HepG2 (cell line): ENCODE measurements around the gene CD300LG. TPM values are rescaled to one million over a fixed set of nuclear protein-coding genes. Genes with fewer than 3 reads are reported as not detected.
A peak's percentile ranks its signal among the peaks of the same experiment; 100 is the strongest.

Experiments
- ATAD3A ChIP-seq: sonication (generic); formaldehyde crosslinking; IDR thresholded peaks from 2 replicates; pipeline ENCODE4 v1.4.0; 2020; ENCODE audit warnings: missing genetic modification reagents
- BCL6 ChIP-seq: IDR thresholded peaks from 2 replicates; pipeline ENCODE4 v1.6.1; 2016; ENCODE audit warnings: missing genetic modification reagents, missing compliant biosample characterization
- MBNL3 ChIP-seq: fragments of 250-450 bp; sonication (Bioruptor Pico); conservative IDR thresholded peaks from 2 replicates; pipeline ENCODE4 v1.8.0; 2022; ENCODE audit warnings: mild to moderate bottlenecking, inconsistent platforms
- RFX3 ChIP-seq: IDR thresholded peaks from 2 replicates; pipeline ENCODE4 v1.6.1; 2016; ENCODE audit warnings: missing biosample characterization, missing genetic modification reagents
- RXRB ChIP-seq: IDR thresholded peaks from 2 replicates; pipeline ENCODE4 v1.6.1; 2016; ENCODE audit warnings: borderline replicate concordance, missing genetic modification reagents, missing compliant biosample characterization
- SRF ChIP-seq: IDR thresholded peaks from 2 replicates; pipeline ENCODE4 v1.6.1; 2011; ENCODE audit warnings: mild to moderate bottlenecking, low read depth, low read length, moderate library complexity
- TAF15 ChIP-seq: fragments of 200-400 bp; formaldehyde crosslinking; IDR thresholded peaks from one replicate; pipeline ENCODE4 v1.6.1; 2018; ENCODE audit warnings: mild to moderate bottlenecking, low read depth, low read length; ENCODE audit not compliant: poor library complexity, severe bottlenecking
- YEATS4 ChIP-seq: sonication (generic); formaldehyde crosslinking; IDR thresholded peaks from 2 replicates; pipeline ENCODE4 v1.4.0; 2020; ENCODE audit warnings: missing genetic modification reagents, borderline replicate concordance
- ZNF382 ChIP-seq: sonication (generic); formaldehyde crosslinking; IDR thresholded peaks from 2 replicates; pipeline ENCODE4 v1.5.0; 2020; ENCODE audit warnings: missing genetic modification reagents, mild to moderate bottlenecking, borderline replicate concordance
- ZNF598 ChIP-seq: sonication (generic); formaldehyde crosslinking; IDR thresholded peaks from 2 replicates; pipeline ENCODE4 v1.5.1; 2020; ENCODE audit warnings: mild to moderate bottlenecking, missing genetic modification reagents, borderline replicate concordance
- ZNF644 ChIP-seq: IDR thresholded peaks from 2 replicates; pipeline ENCODE4 v1.6.1; 2016; ENCODE audit warnings: low read depth
- polyA plus RNA-seq, 8 experiments: library from polyadenylated mRNA; depleted of rRNA in 3 of 8; stranded (reverse) in 7 of 8; unstranded in 1 of 8; fragments of >200 nt; fragmentation: Illumina TruSeq in 4 of 8; extraction: Trizol in 4 of 8; gene quantifications; 2 replicates each; pipeline versions ENCODE4 v1.2.1 to v1.2.3, GENCODE V29; 2011 to 2016; ENCODE audit warnings: low read depth in 4 of 8, missing spikeins in 1 of 8, mixed read lengths in 1 of 8; ENCODE audit not compliant: insufficient read depth in 1 of 8
- total RNA-seq, 5 experiments: library from RNA; depleted of rRNA; stranded (reverse); fragments of >200 nt; fragmentation: Illumina TruSeq; extraction: Trizol; gene quantifications; 2 replicates each; pipeline ENCODE4 v1.2.3, GENCODE V29; 2016; ENCODE audit warnings: low read depth in 1 of 5
- TF ChIP-seq, protein P1 (sequence below), 2 experiments: fragments of 450-650 bp in 1 of 2; sonication (generic) in 1 of 2; formaldehyde crosslinking; IDR thresholded peaks; 2 replicates each; pipeline versions ENCODE4 v1.5.0 to v1.8.0; 2020 to 2022; ENCODE audit warnings: mild to moderate bottlenecking in 1 of 2, missing genetic modification reagents in 1 of 2
- TF ChIP-seq, protein P2 (sequence below): sonication (generic); formaldehyde crosslinking; IDR thresholded peaks from 2 replicates; pipeline ENCODE4 v1.8.0; 2022; ENCODE audit warnings: mild to moderate bottlenecking, missing genetic modification reagents, moderate library complexity
- TF ChIP-seq, protein P3 (sequence below): sonication (generic); formaldehyde crosslinking; IDR thresholded peaks from 2 replicates; pipeline ENCODE4 v1.4.0; 2020; ENCODE audit warnings: missing genetic modification reagents
- TF ChIP-seq, protein P4 (sequence below): sonication (generic); formaldehyde crosslinking; IDR thresholded peaks from 2 replicates; pipeline ENCODE4 v1.8.1; 2022; ENCODE audit warnings: low read depth, mild to moderate bottlenecking, missing genetic modification reagents
- TF ChIP-seq, protein P5 (sequence below): sonication (generic); formaldehyde crosslinking; IDR thresholded peaks from 2 replicates; pipeline ENCODE4 v1.4.0; 2020; ENCODE audit warnings: low read depth, mild to moderate bottlenecking, missing genetic modification reagents
- TF ChIP-seq, protein P6 (sequence below): IDR thresholded peaks from 2 replicates; pipeline ENCODE4 v1.6.1; 2016; ENCODE audit warnings: low read depth
- TF ChIP-seq, protein P7 (sequence below): sonication (generic); formaldehyde crosslinking; IDR thresholded peaks from 2 replicates; pipeline ENCODE4 v1.5.0; 2020; ENCODE audit warnings: missing genetic modification reagents

Gene CD300LG
- total and polyA plus RNA-seq, 2 of the 13 experiments (the other 11 are each of a cell fraction or from before 2014, with no cell fraction given), result not detected

DNA sequence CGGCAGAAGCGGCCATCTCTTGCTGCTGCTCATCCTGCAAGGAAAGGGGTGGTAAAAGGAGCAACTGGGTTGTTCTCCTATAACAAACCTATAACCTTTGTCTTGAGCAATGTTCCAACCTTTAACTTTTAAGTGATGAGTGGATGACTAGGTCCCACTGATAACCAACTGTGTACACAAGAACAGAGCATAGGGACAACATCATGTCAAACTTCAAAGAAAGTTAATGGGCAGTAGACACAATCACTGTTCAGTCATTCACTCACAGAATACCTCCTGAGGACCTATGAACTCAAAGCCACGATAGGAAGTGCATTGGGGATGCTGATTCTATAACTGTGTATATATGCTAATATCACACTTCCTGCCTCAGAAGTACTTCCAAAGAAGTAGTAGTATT, 45.1 kb upstream of the CD300LG start (continued):
- TF ChIP-seq, protein P1, sequence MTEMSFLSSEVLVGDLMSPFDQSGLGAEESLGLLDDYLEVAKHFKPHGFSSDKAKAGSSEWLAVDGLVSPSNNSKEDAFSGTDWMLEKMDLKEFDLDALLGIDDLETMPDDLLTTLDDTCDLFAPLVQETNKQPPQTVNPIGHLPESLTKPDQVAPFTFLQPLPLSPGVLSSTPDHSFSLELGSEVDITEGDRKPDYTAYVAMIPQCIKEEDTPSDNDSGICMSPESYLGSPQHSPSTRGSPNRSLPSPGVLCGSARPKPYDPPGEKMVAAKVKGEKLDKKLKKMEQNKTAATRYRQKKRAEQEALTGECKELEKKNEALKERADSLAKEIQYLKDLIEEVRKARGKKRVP (CRISPR knock-in tag; IDR thresholded peaks at IDR 0.05), result peak in 1 of 2 experiments; percentile 63; a peak in 1 of 4 replicates
- TF ChIP-seq MBNL3 (CRISPR knock-in tag), result no peak
- 0 out of 2 replicates have a peak, but pooled peaks have one; percentile 61 for TF ChIP-seq ZNF644 (CRISPR knock-in tag)
- no peak for TF ChIP-seq SRF
- TF ChIP-seq ZNF598 (CRISPR knock-in tag), result no peak
- TF ChIP-seq BCL6 (CRISPR knock-in tag), result peak; percentile 92
- TF ChIP-seq RXRB (CRISPR knock-in tag), result peak; percentile 82; the same call in 1 of the 2 replicates
- TF ChIP-seq, protein P2, sequence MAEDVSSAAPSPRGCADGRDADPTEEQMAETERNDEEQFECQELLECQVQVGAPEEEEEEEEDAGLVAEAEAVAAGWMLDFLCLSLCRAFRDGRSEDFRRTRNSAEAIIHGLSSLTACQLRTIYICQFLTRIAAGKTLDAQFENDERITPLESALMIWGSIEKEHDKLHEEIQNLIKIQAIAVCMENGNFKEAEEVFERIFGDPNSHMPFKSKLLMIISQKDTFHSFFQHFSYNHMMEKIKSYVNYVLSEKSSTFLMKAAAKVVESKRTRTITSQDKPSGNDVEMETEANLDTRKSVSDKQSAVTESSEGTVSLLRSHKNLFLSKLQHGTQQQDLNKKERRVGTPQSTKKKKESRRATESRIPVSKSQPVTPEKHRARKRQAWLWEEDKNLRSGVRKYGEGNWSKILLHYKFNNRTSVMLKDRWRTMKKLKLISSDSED (CRISPR knock-in tag), result no peak
- TF ChIP-seq, protein P3, sequence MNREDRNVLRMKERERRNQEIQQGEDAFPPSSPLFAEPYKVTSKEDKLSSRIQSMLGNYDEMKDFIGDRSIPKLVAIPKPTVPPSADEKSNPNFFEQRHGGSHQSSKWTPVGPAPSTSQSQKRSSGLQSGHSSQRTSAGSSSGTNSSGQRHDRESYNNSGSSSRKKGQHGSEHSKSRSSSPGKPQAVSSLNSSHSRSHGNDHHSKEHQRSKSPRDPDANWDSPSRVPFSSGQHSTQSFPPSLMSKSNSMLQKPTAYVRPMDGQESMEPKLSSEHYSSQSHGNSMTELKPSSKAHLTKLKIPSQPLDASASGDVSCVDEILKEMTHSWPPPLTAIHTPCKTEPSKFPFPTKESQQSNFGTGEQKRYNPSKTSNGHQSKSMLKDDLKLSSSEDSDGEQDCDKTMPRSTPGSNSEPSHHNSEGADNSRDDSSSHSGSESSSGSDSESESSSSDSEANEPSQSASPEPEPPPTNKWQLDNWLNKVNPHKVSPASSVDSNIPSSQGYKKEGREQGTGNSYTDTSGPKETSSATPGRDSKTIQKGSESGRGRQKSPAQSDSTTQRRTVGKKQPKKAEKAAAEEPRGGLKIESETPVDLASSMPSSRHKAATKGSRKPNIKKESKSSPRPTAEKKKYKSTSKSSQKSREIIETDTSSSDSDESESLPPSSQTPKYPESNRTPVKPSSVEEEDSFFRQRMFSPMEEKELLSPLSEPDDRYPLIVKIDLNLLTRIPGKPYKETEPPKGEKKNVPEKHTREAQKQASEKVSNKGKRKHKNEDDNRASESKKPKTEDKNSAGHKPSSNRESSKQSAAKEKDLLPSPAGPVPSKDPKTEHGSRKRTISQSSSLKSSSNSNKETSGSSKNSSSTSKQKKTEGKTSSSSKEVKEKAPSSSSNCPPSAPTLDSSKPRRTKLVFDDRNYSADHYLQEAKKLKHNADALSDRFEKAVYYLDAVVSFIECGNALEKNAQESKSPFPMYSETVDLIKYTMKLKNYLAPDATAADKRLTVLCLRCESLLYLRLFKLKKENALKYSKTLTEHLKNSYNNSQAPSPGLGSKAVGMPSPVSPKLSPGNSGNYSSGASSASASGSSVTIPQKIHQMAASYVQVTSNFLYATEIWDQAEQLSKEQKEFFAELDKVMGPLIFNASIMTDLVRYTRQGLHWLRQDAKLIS (CRISPR knock-in tag), result no peak
- TF ChIP-seq YEATS4, result no peak
- TF ChIP-seq RFX3 (CRISPR knock-in tag), result no peak
- TF ChIP-seq, protein P4, sequence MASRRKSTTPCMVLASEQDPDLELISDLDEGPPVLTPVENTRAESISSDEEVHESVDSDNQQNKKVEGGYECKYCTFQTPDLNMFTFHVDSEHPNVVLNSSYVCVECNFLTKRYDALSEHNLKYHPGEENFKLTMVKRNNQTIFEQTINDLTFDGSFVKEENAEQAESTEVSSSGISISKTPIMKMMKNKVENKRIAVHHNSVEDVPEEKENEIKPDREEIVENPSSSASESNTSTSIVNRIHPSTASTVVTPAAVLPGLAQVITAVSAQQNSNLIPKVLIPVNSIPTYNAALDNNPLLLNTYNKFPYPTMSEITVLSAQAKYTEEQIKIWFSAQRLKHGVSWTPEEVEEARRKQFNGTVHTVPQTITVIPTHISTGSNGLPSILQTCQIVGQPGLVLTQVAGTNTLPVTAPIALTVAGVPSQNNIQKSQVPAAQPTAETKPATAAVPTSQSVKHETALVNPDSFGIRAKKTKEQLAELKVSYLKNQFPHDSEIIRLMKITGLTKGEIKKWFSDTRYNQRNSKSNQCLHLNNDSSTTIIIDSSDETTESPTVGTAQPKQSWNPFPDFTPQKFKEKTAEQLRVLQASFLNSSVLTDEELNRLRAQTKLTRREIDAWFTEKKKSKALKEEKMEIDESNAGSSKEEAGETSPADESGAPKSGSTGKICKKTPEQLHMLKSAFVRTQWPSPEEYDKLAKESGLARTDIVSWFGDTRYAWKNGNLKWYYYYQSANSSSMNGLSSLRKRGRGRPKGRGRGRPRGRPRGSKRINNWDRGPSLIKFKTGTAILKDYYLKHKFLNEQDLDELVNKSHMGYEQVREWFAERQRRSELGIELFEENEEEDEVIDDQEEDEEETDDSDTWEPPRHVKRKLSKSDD (CRISPR knock-in tag), result no peak
- TF ChIP-seq TAF15, result no peak
- no peak for TF ChIP-seq ATAD3A (CRISPR knock-in tag)
- no peak for TF ChIP-seq ZNF382 (CRISPR knock-in tag)
- TF ChIP-seq, protein P5, sequence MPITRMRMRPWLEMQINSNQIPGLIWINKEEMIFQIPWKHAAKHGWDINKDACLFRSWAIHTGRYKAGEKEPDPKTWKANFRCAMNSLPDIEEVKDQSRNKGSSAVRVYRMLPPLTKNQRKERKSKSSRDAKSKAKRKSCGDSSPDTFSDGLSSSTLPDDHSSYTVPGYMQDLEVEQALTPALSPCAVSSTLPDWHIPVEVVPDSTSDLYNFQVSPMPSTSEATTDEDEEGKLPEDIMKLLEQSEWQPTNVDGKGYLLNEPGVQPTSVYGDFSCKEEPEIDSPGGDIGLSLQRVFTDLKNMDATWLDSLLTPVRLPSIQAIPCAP (CRISPR knock-in tag), result no peak
- TF ChIP-seq, protein P6, sequence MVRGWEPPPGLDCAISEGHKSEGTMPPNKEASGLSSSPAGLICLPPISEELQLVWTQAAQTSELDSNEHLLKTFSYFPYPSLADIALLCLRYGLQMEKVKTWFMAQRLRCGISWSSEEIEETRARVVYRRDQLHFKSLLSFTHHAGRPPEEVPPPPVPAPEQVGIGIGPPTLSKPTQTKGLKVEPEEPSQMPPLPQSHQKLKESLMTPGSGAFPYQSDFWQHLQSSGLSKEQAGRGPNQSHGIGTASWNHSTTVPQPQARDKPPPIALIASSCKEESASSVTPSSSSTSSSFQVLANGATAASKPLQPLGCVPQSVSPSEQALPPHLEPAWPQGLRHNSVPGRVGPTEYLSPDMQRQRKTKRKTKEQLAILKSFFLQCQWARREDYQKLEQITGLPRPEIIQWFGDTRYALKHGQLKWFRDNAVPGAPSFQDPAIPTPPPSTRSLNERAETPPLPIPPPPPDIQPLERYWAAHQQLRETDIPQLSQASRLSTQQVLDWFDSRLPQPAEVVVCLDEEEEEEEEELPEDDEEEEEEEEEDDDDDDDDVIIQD (CRISPR knock-in tag), result peak; percentile 45; the same call in 1 of the 2 replicates
- TF ChIP-seq, protein P7, sequence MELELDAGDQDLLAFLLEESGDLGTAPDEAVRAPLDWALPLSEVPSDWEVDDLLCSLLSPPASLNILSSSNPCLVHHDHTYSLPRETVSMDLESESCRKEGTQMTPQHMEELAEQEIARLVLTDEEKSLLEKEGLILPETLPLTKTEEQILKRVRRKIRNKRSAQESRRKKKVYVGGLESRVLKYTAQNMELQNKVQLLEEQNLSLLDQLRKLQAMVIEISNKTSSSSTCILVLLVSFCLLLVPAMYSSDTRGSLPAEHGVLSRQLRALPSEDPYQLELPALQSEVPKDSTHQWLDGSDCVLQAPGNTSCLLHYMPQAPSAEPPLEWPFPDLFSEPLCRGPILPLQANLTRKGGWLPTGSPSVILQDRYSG (CRISPR knock-in tag), result no peak
